Amniotic epithelial cell (primary cell): Measurements from ENCODE around the gene GLI3.
A peak's percentile ranks its signal among the peaks of the same experiment; 100 is the strongest.

Experiments
- DNase-seq: peaks from one replicate; pipeline ENCODE4 v3.0.0-alpha.2; 2010; ENCODE audit warnings: low read depth

Gene GLI3

GRCh38 chr7:42175834-42176723, 60.9 kb downstream of the GLI3 start:
- no peak for DNase-seq

- DNase-seq = peak; percentile 56
These were observed 62.6 kb downstream of the GLI3 start for GRCh38 chr7:42174391-42174912.

DNA sequence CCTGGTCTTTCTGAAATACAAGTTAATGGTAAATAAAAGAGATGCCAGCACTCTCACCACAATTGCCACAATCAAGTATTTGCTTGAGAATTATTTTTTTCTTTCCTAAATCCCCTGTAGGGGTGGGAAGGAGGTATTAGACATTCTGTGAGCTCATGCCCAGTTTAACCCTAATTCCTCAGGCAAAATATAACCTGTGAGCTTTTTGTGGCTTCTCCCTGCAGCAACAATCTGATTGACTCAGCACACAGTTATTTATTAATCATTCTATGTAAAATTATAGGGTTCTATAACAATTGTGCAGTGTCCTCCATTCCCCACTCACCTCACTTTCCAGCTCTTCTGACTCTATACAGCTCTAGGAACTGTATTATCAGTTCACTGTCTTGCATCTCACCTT, 66.3 kb downstream of the GLI3 start:
- peak; percentile 30 for DNase-seq

DNA sequence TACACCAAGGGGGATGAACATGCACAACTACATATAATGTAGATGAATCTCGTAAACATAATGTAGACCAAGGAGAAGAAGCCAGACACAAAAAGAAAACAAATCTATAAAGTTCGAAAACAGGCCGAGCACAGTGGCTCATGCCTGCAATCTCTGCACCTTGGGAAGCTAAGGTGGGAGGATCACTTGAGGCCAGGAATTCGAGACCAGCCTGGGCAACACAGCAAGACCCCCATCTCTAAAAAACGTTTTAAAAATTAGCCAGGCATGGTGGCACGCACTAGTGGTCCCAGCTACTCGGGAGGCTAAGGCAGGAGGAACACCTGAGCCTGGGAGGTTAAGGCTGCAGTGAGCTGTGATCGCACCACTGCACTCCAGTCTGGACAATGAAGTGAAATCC, 68.5 kb downstream of the GLI3 start:
- DNase-seq = no peak

DNA sequence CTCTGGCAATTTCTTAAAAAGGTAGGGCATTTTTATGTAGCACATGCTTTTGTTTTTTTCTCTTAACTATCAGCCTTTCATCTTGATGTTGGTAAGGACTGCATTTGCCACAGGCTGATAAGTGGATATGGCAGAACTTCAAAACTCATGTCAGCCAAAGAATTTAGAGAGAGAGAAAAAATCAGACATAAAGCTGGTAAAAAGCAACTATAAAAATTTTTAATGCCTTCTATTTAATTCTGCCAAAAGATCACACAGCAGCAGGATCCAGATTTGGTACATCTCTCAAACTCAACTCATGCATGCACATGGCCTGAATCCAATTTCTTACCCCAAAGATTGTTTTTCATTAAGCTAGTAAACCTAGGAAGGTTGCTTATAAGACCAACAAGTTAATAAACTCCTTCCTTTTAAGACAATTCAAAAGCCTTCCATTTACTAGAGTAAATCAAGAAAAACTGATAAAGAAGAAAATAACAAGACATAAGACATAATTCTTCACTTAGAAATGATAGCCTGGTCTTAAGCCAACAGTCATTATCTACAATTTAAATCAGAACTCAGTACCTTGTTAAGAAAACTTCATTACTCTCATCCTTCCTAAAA, 69.3 kb downstream of the GLI3 start:
- DNase-seq = peak; percentile 46

- DNase-seq = no peak
These were observed 69.8 kb downstream of the GLI3 start for GRCh38 chr7:42167206-42167605.

DNA sequence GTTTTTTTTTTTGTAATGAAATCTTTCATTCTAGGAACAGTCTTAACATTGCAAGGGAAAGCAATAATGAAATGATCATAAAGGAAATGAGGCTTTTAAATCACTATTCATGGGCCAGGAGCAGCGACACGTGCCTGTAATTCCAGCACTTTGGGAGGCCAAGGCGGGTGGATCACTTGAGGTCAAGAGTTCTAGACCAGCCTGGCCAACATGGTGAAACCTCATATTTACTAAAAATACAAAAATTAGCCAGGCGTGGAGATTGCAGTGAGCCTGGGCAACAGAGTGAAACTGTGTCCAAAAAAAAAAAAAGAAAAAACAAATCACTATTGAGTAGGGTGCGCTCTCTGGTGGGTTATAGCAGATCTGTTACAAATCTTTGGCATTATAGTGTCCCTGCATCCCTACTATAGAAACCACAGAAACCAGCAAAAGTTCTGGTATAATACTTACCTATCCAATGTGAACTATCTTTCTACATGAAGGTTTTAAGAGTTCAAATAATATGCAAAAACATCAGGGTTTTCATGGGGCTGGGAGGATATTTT, 72.1 kb downstream of the GLI3 start:
- no peak for DNase-seq

DNA sequence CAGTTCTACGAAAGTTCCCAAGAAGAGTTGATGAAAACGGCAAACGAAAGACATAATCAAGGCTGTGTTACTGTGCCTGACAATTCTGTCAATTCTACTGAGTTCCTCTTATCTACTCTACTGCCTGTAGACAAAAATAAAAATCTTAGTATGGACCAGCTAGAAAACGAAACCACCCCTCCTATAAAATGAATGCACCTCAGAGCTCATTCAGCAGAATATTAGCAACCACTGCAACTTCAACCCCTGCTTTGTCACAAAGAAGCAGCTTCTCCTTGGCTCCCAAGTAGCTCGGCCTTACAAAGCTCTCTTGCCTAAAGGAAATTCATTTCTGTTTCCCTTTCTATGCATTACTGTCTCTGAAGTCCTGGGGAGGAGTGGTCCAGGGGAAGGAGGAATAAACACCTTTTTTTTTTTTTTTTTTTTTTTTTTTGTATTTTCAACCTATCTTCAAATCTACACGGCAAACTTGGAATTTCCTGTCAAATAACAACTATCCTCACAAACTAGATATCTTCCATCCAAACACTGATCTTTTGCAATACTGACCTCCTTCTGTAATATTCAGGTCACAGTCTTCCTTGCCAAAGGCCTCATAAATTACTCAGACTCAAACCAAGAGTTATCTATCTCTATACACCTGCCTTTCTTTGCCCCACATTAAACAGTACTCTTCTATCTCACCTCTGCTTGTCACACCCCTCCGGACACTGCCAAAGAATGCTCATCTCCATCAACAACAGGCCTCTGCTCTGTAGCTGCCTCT, 74.3 kb downstream of the GLI3 start:
- DNase-seq = peak; percentile 49

- DNase-seq = peak; percentile 85
These were observed 75.3 kb downstream of the GLI3 start for GRCh38 chr7:42161719-42162118.

DNA sequence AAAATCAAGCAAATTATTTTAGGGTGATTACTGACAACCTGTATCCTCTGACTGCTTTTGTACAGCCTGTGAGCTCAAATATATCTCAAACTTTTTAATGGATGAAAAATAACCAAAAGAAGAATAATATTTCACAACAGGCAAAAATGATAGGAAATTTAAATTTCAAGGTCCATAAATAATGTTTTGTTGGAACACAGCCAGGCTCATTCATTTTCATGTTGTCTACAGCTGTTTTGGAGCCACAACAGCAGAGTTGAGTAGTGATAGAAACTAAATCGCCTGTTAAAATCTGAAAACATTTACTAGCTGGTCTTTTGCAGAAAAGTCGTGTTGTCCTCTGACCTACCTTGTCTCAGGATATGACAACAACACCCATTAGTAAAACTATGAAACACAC, 75.9 kb downstream of the GLI3 start:
- DNase-seq = no peak

GRCh38 chr7:42159130-42159529, 77.9 kb downstream of the GLI3 start:
- DNase-seq = peak; percentile 30

DNA sequence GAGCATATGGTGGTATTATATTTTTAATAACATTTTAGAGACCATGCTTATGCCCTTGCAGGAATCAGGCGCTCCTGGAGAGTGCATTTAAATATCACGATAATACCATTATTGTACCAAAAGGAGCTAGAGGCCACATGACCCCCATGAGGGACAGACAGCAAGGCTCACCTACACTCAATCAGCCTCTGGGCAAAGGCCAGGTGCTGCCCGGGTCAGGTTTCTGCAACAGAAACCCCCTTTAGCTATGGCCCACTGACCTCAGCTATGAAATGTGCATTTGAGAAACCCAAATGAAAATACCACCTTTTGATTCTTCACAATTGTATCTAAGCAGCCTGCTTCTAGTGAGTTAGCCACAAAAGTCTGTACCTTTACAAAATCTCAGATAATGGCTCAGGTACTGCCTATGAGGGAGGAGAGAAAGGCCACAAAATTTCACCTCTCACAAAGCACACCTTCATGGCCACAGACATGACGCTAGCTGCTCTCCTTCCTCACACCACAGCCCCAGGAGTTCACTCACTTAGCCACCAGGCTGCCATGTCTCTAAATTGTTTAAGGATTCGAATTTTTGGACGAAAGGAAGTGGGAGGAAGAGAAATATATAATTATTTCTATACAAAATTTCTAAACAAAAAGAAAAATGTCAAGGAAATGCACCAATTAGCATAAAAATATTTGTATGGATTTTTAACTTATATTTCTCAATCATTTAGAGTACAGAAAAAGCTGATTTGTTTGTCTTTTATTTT, 79.9 kb downstream of the GLI3 start:
- DNase-seq = no peak

GRCh38 chr7:42156291-42156865, 80.6 kb downstream of the GLI3 start:
- DNase-seq = peak; percentile 43

- no peak for DNase-seq
These were observed 81.3 kb downstream of the GLI3 start for GRCh38 chr7:42155584-42156290.

DNA sequence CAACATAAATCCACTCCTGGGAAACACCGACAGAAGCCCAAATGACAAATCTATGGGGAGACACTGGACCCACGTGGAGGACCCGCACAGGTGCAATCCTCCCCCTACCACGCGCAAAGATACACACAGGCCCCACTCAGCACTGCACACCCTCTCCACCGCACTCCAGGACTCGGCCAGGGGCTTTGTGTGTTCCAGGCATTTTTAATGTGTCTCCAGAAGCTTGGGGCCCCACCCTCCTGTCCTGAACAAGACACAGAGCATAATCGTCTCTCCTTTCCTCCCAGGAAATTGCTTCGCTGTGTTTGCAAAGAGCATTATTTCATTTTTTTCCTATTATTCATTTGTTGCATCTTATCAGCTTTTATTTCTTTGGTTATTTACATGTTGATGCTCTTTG, 82.8 kb downstream of the GLI3 start:
- no peak for DNase-seq

GRCh38 chr7:42152329-42153205, 84.4 kb downstream of the GLI3 start:
- no peak for DNase-seq

GRCh38 chr7:42151309-42151708, 85.7 kb downstream of the GLI3 start:
- no peak for DNase-seq

- no peak for DNase-seq
These were observed 91.5 kb downstream of the GLI3 start for GRCh38 chr7:42145539-42145938.

DNA sequence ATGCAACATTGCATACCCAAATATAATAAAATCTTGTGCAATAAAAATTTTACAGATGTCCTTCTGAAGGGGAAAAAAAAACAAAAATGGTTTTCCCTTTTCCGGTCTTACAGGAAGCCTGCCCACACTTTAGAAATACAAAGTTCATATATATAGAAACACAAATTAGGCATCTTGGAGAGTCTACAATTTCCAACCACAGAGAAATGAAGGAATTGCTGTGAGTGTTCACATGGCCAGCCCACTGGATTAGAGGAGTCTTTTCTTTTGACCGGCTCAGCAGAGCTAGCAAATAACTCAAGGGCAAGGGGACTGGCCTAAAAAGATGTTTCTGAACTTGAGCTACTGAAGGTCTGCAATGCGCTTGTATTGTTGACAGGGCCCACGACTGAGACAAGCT, 92.4 kb downstream of the GLI3 start:
- DNase-seq = peak; percentile 37
